HG03354 (cell line): ENCODE results near the gene CACNA1G.

Experiments
- ATAC-seq: cut with Tn5 transposase; IDR thresholded peaks from one replicate; pipeline ENCODE4 v1.9.1; 2021; ENCODE audit warnings: mild to moderate bottlenecking; ENCODE audit not compliant: unreplicated experiment, poor library complexity, severe bottlenecking

The CACNA1G gene

DNA sequence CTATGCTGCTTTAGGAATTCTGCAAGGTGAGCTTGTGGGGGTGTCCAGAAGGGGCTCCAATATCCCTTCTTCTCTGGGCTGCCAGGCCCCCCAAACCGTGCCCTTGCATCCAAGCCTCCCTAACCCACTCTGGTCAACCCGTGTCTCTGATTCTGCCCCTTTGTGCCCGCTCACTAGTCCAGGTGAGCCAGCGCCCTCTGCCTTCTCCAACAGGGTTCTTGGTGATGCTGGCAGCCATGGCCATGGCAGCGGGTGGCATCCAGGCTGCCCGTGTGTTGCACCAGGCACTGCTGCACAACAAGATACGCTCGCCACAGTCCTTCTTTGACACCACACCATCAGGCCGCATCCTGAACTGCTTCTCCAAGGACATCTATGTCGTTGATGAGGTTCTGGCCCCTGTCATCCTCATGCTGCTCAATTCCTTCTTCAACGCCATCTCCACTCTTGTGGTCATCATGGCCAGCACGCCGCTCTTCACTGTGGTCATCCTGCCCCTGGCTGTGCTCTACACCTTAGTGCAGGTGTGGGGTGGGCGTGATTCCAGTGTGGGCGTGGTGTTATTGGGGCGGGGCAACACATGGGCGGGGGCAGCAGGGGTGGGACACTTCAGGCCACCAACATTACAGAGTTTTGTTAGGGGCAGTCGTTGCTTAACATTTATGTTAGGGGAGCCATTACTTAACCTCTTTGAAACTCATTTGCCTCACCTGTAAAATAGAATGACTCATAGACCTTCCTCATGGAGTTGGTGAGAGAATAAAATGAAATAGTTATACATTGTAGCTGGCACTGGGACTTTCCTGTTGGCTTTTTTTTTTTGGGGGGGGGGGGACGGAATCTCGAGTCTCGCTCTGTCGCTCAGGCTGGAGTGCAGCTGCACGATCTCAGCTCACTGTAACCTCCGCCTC is 115.8 kb downstream of the CACNA1G start:
- ATAC-seq, result no peak
